Cardiac fibroblast (primary cell): ENCODE measurements around the gene SMAP1.
A peak's percentile ranks its signal among the peaks of the same experiment; 100 is the strongest.

ENCODE experiments used
- DNase-seq, 2 donors: peaks; one replicate each; pipeline versions ENCODE4 v3.0.0 to v3.0.0-alpha.2; 2010; ENCODE audit warnings: low read depth in 2 of 2
- H3K4me3 ChIP-seq, 2 donors: replicated peaks in 1 of 2; 1 replicate in 1 of 2; 2 replicates in 1 of 2; pipeline ENCODE4 v1.5.1; 2011; ENCODE audit warnings: low read depth in 2 of 2, low read length in 2 of 2, mild to moderate bottlenecking in 2 of 2, moderate library complexity in 1 of 2
- CTCF ChIP-seq: IDR thresholded peaks from one replicate; pipeline ENCODE4 v1.5.1; 2011; ENCODE audit warnings: low read depth, mild to moderate bottlenecking, low read length, inconsistent platforms

SMAP1 gene

GRCh38 chr6:70857387-70858077, 189.8 kb downstream of the SMAP1 start:
- H3K4me3 ChIP-seq: no peak overlapping the region
- DNase-seq: no peak
- TF ChIP-seq CTCF: no peak

- H3K4me3 ChIP-seq: no peak overlapping the region
- no peak for TF ChIP-seq CTCF
- peak in 1 of 2 donors; percentile 14 for DNase-seq
These were observed 192.4 kb downstream of the SMAP1 start for GRCh38 chr6:70860045-70860444.

GRCh38 chr6:70860920-70861319, 193.2 kb downstream of the SMAP1 start:
- no peak for TF ChIP-seq CTCF
- DNase-seq: no peak
- H3K4me3 ChIP-seq: no peak overlapping the region

- DNase-seq: no peak
- H3K4me3 ChIP-seq: no peak overlapping the region
- no peak for TF ChIP-seq CTCF
These were observed 195.7 kb downstream of the SMAP1 start for GRCh38 chr6:70863343-70863742.

GRCh38 chr6:70864401-70864800, 196.7 kb downstream of the SMAP1 start:
- DNase-seq: no peak
- no peak for TF ChIP-seq CTCF
- no peak overlapping the region for H3K4me3 ChIP-seq

- DNase-seq: no peak
- no peak overlapping the region for H3K4me3 ChIP-seq
- TF ChIP-seq CTCF: no peak
These were observed 204.8 kb downstream of the SMAP1 start for GRCh38 chr6:70872469-70872868.

GRCh38 chr6:70874181-70874913, 206.7 kb downstream of the SMAP1 start:
- DNase-seq: no peak
- H3K4me3 ChIP-seq: no peak overlapping the region
- TF ChIP-seq CTCF: no peak
